ENCODE results near the gene MDN1.

- no peak for TF ChIP-seq CTCF (IDR thresholded peaks at IDR 0.05; ENCODE audit: low read depth, low read length)
- TF ChIP-seq EZH2phosphoT487 (IDR thresholded peaks at IDR 0.05; ENCODE audit: low read depth): no peak
Measured at GRCh38 chr6:89794324-89794723, 25.3 kb downstream of the MDN1 start.

All from OCI-LY3 (cell line).